Posterior cingulate gyrus (tissue), 11 donors: ENCODE results near the gene ENGASE.

Experiments
- DNase-seq, 10 donors: peaks; one replicate each; pipeline versions ENCODE4 v3.0.0 to v3.0.0-alpha.2; 2020 to 2021; ENCODE audit warnings: mixed read lengths in 3 of 10
- intact Hi-C: fragments of 100-400 bp; cut with DNase I; formaldehyde crosslinking; loops from one replicate; pipeline ENCODE4 v1.15.1; 2023

The ENGASE gene

GRCh38 chr17:79087428-79088143 is 13.0 kb downstream of the ENGASE start:
- DNase-seq: peak; percentile 58 to 96 (median 80)

GRCh38 chr17:79088247-79088996 is 13.8 kb downstream of the ENGASE start:
- DNase-seq: peak in 1 of 10 donors; percentile 63
- intact Hi-C loops: no loop called here

More at GRCh38 chr17:79087428-79088143, 13.0 kb downstream of the ENGASE start:
- intact Hi-C loops: loop anchor here (1.0 kb wide), 1 partner anchor 306 kb away; no protein-coding TSS in a partner anchor

- intact Hi-C loops: no loop called here
- peak in 3 of 10 donors; percentile 70 to 88 (median 84) for DNase-seq
Observed at GRCh38 chr17:79088997-79089328, 14.3 kb downstream of the ENGASE start.

- intact Hi-C loops: no loop called here
- DNase-seq: peak in 2 of 10 donors; percentile 73 to 78
Observed at GRCh38 chr17:79089720-79090442, 15.3 kb downstream of the ENGASE start.

GRCh38 chr17:79090443-79091225 is 16.0 kb downstream of the ENGASE start:
- intact Hi-C loops: no loop called here
- peak in 2 of 10 donors; percentile 74 to 76 for DNase-seq

- DNase-seq: peak in 1 of 10 donors; percentile 69
- intact Hi-C loops: no loop called here
Observed at GRCh38 chr17:79091226-79091670, 16.6 kb downstream of the ENGASE start.

- no peak for DNase-seq
- intact Hi-C loops: no loop called here
Observed at GRCh38 chr17:79092567-79092966, 17.9 kb downstream of the ENGASE start.

GRCh38 chr17:79093270-79093669 is 18.6 kb downstream of the ENGASE start:
- intact Hi-C loops: no loop called here
- DNase-seq: no peak

- intact Hi-C loops: no loop called here
- no peak for DNase-seq
Observed at GRCh38 chr17:79094261-79094660, 19.6 kb downstream of the ENGASE start.

- intact Hi-C loops: no loop called here
- DNase-seq: no peak
Observed at GRCh38 chr17:79095345-79096055, 20.9 kb downstream of the ENGASE start.

GRCh38 chr17:79096477-79096876 is 21.9 kb downstream of the ENGASE start:
- no peak for DNase-seq
- intact Hi-C loops: no loop called here

GRCh38 chr17:79097226-79098055 is 22.8 kb downstream of the ENGASE start:
- intact Hi-C loops: no loop called here
- DNase-seq: no peak

- intact Hi-C loops: no loop called here
Observed at GRCh38 chr17:79098282-79098867, 23.8 kb downstream of the ENGASE start.

GRCh38 chr17:79100405-79100804 is 25.8 kb downstream of the ENGASE start:
- no peak for DNase-seq
- intact Hi-C loops: no loop called here

More at GRCh38 chr17:79098282-79098867, 23.8 kb downstream of the ENGASE start:
- no peak for DNase-seq

- intact Hi-C loops: no loop called here
Observed at GRCh38 chr17:79101111-79101673, 26.6 kb downstream of the ENGASE start.

GRCh38 chr17:79102214-79102613 is 27.6 kb downstream of the ENGASE start:
- intact Hi-C loops: no loop called here
- DNase-seq: no peak

More at GRCh38 chr17:79101111-79101673, 26.6 kb downstream of the ENGASE start:
- DNase-seq: no peak

GRCh38 chr17:79104898-79105600 is 30.4 kb downstream of the ENGASE start:
- no peak for DNase-seq
- intact Hi-C loops: no loop called here
